ENCODE results near the gene GTPBP4. TPM values are rescaled to one million over a fixed set of nuclear protein-coding genes. Genes with fewer than 3 reads are reported as not detected.

The GTPBP4 gene
- total and polyA plus RNA-seq, 9 of the 15 experiments (the other 6 are each of a cell fraction or from before 2014, with no cell fraction given), result 79.0 to 155 (median 128) TPM

DNA sequence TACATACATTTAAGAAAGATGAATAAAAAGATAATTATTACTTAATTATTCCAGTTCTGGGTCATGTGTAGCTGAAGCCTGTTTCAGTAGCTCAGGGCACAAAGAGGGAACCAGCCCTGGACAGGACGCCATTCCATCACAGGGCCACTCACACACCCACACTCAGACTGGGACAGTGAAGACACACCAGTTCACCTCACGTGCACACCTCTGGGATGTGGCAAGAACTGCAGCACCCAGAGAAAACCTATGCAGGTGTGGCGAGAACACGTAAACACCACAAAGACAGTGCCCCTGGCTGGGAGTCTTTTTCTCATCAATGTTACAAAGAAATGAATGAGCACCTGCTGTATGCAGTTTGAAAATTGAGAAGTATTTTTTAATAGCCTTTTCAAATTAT is 62.3 kb downstream of the GTPBP4 start:
- no peaks in the 10 kb centered on the region for H3K27me3 ChIP-seq (ENCODE audit: control insufficient read depth in 2 of 2, insufficient read depth in 2 of 2, low read length in 2 of 2)
- peaks cover 9% of the 10 kb centered on the region for H3K9me1 ChIP-seq (ENCODE audit: control insufficient read depth, insufficient read depth, low read length)
- no peak overlapping the region for H3K27ac ChIP-seq (ENCODE audit: extremely low read depth, low read depth, low read length)
- ChIA-PET POLR2A (interaction anchor here (0.5 to 3.5 kb wide), 3 partner anchors 13 to 33 kb away, joined by 3 to 25 read pairs (median 3); no protein-coding TSS in a partner anchor), CTCF (ENCODE audit: low intra/inter-chr PET ratio) (no interaction called here)
- H3K4me3 ChIP-seq, result no peak overlapping the region
- intact Hi-C loops (cut with micrococcal nuclease), result loop anchor here (10.0 kb wide), 1 partner anchor 116 kb away; the partner anchor contains the start of gene LARP4B
- no peak overlapping the region for H2AFZ ChIP-seq (ENCODE audit: low read depth, low read length)
- peak in 1 of 4 experiments; percentile 46 for DNase-seq (ENCODE audit: extremely low read depth in 1 of 4, low spot score in 3 of 4)
- in situ Hi-C loops (cut with MboI), result no loop called here
- peak; percentile 78 for TF ChIP-seq BHLHE40 (IDR thresholded peaks at IDR 0.05; ENCODE audit: low read length)
- 0 out of 2 replicates have a peak, but pooled peaks have one; percentile 4 for TF ChIP-seq MYNN (IDR thresholded peaks at IDR 0.05)
- TF ChIP-seq MYNN (CRISPR knock-in tag; IDR thresholded peaks at IDR 0.05), result no peak
- TF ChIP-seq FOXJ2 (tag; IDR thresholded peaks at IDR 0.05), result 0 out of 2 replicates have a peak, but pooled peaks have one; percentile 44
- no peak for TF ChIP-seq PRMT5 (CRISPR knock-in tag; IDR thresholded peaks at IDR 0.05)
- TF ChIP-seq KAT7 (CRISPR knock-in tag; IDR thresholded peaks at IDR 0.05; ENCODE audit: borderline replicate concordance), result 0 out of 2 replicates have a peak, but pooled peaks have one; percentile 6
- TF ChIP-seq, protein P1, sequence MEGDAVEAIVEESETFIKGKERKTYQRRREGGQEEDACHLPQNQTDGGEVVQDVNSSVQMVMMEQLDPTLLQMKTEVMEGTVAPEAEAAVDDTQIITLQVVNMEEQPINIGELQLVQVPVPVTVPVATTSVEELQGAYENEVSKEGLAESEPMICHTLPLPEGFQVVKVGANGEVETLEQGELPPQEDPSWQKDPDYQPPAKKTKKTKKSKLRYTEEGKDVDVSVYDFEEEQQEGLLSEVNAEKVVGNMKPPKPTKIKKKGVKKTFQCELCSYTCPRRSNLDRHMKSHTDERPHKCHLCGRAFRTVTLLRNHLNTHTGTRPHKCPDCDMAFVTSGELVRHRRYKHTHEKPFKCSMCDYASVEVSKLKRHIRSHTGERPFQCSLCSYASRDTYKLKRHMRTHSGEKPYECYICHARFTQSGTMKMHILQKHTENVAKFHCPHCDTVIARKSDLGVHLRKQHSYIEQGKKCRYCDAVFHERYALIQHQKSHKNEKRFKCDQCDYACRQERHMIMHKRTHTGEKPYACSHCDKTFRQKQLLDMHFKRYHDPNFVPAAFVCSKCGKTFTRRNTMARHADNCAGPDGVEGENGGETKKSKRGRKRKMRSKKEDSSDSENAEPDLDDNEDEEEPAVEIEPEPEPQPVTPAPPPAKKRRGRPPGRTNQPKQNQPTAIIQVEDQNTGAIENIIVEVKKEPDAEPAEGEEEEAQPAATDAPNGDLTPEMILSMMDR (IDR thresholded peaks at IDR 0.05 in 2 of 3, conservative IDR thresholded peaks at IDR 0.05 in 1 of 3; ENCODE audit: insufficient read depth in 2 of 3, low read depth in 1 of 3, low read length in 3 of 3), result 0 out of 6 replicates have a peak, but pooled peaks of 2 of the 3 experiments have one; percentile 1 to 10
- TF ChIP-seq ZNF57 (CRISPR knock-in tag; IDR thresholded peaks at IDR 0.05), result no peak
- peak; percentile 33; the same call in 1 of the 2 replicates for TF ChIP-seq CEBPB (tag; IDR thresholded peaks at IDR 0.05)
- no peak for TF ChIP-seq BCL6 (CRISPR knock-in tag; IDR thresholded peaks at IDR 0.05)
- TF ChIP-seq, protein P2, sequence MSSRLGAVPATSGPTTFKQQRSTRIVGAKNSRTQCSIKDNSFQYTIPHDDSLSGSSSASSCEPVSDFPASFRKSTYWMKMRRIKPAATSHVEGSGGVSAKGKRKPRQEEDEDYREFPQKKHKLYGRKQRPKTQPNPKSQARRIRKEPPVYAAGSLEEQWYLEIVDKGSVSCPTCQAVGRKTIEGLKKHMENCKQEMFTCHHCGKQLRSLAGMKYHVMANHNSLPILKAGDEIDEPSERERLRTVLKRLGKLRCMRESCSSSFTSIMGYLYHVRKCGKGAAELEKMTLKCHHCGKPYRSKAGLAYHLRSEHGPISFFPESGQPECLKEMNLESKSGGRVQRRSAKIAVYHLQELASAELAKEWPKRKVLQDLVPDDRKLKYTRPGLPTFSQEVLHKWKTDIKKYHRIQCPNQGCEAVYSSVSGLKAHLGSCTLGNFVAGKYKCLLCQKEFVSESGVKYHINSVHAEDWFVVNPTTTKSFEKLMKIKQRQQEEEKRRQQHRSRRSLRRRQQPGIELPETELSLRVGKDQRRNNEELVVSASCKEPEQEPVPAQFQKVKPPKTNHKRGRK (tag; IDR thresholded peaks at IDR 0.05), result 0 out of 2 replicates have a peak, but pooled peaks have one; percentile 18
- no peak for TF ChIP-seq ZNF146 (CRISPR knock-in tag; IDR thresholded peaks at IDR 0.05; ENCODE audit: unreplicated experiment)
- peak overlapping the region; percentile 54; the same call in 1 of the 2 replicates for H3K4me2 ChIP-seq (ENCODE audit: insufficient read depth, low read length)
- H3K9ac ChIP-seq (ENCODE audit: insufficient read depth in 1 of 2, low read depth in 2 of 2, low read length in 2 of 2), result no peak overlapping the region
- no peak for ATAC-seq
- no peak for FAIRE-seq
- no peaks in the 10 kb centered on the region for H3K9me3 ChIP-seq (replicated peaks; ENCODE audit: control insufficient read depth, insufficient read depth, low read depth, low read length)
- 39% methylated on average over 4 of the region's 4 CpGs for WGBS (ENCODE audit: insufficient coverage, low coverage, missing lambda C conversion rate)
- no TSS peak for BruUV-seq (replicated peaks)
- peaks cover 24% of the 10 kb centered on the region for H4K20me1 ChIP-seq (replicated peaks; ENCODE audit: control insufficient read depth, insufficient read depth, low read length)
- peaks cover 25 to 29% of the 10 kb centered on the region in 2 experiments; a peak in 4 of 5 replicates for H3K4me1 ChIP-seq (replicated peaks in 1 of 2; ENCODE audit: control insufficient read depth in 2 of 2, insufficient read depth in 2 of 2, low read length in 2 of 2)
- peaks cover 75% of the 10 kb centered on the region for H3K79me2 ChIP-seq (ENCODE audit: control insufficient read depth, insufficient read depth, low read length)
- H3K36me3 ChIP-seq (ENCODE audit: control insufficient read depth, insufficient read depth, low read length), result peaks cover 60% of the 10 kb centered on the region

Measured in K562 (cell line).